Stimulated activated CD8-positive, alpha-beta memory T cell treated with anti-CD3 and anti-CD28 coated beads, Interleukin-7, amount 100 ng/mL, for 48 hours (primary cell): Measurements from ENCODE around the gene PXK.
A peak's percentile ranks its signal among the peaks of the same experiment; 100 is the strongest.

Experiments used
- DNase-seq, 2 donors: peaks; one replicate each; pipeline ENCODE4 v3.0.0-alpha.2; 2020; ENCODE audit warnings: low read depth in 1 of 2; ENCODE audit errors: extremely low read depth in 1 of 2

PXK gene

GRCh38 chr3:58459160-58459559 is 126.5 kb downstream of the PXK start:
- no peak for DNase-seq

GRCh38 chr3:58462829-58463180 is 130.1 kb downstream of the PXK start:
- no peak for DNase-seq

- DNase-seq: peak; percentile 57 to 88
Observed at GRCh38 chr3:58463181-58463941, 130.7 kb downstream of the PXK start.

- no peak for DNase-seq
Observed at GRCh38 chr3:58463942-58464271, 131.2 kb downstream of the PXK start.

DNA sequence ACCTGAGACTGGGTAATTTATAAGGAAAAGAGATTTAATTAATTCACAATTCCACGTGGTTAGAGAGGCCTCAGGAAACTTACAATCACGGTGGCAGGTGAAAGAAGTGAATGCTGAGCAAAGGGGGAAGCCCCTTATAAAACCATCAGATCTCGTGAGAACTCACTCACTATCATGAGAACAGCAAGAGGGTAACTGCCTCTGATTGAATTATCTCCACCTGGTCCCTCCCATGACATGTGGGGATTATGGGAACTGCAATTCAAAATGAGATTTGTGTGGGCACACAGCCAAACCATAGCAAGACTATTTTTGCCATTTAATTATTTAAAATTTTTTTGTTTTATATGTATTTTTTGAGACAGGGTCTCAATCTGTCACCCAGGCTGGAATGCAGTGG is 132.2 kb downstream of the PXK start:
- no peak for DNase-seq

GRCh38 chr3:58466899-58467563 is 134.3 kb downstream of the PXK start:
- DNase-seq: no peak

- no peak for DNase-seq
Observed at GRCh38 chr3:58469096-58469495, 136.4 kb downstream of the PXK start.

DNA sequence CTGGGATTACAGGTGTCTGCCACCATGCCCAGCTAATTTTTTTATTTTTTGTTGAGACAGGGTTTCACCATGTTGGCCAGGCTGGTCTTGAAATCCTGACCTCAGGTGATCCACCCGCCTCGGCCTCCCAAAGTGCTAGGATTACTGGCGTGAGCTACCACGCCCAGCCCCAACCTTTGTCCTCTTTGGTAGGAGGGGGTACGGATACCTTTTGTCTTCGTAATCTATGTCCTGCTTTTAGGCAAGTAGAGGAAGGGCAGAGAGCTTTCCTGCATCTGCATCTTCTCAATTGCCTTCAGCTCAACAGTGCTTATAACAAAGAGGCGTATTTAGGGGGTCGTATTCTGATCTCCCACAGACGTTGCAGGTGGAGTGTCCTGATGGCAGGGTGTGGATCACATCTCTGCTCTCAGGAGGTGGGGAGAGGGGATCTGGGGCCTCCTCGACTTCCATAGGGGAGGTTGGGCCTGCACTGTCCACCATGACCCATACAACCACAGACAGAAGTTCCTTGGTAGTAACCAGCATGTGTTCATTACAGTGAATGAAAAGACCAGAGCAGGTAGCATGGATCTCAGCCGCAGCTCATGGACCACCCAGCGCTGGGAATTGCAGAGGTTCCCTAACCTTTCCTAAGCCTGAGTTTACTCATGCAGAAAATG is 137.8 kb downstream of the PXK start:
- no peak for DNase-seq

GRCh38 chr3:58471025-58471887 is 138.6 kb downstream of the PXK start:
- peak; percentile 23 to 72 for DNase-seq

DNA sequence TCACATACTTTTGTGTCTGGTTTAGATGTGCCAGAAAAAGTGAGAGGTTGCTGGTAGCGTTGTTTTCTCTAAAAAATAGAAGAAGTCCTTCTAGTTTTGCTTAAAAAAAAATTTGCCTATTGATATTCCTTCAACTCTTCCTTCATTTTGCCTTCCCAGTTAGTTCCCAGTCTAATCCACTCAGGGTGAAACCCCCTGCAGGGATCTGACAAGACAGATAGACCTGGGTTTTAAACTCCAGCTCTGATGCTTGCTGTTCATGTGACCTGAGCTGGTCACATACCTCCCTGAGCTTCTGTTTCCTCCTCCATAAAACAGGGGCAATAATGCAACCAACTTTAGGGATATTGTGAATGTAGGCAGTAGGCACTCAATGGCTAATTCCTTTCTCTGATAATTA is 140.6 kb downstream of the PXK start:
- no peak for DNase-seq

DNA sequence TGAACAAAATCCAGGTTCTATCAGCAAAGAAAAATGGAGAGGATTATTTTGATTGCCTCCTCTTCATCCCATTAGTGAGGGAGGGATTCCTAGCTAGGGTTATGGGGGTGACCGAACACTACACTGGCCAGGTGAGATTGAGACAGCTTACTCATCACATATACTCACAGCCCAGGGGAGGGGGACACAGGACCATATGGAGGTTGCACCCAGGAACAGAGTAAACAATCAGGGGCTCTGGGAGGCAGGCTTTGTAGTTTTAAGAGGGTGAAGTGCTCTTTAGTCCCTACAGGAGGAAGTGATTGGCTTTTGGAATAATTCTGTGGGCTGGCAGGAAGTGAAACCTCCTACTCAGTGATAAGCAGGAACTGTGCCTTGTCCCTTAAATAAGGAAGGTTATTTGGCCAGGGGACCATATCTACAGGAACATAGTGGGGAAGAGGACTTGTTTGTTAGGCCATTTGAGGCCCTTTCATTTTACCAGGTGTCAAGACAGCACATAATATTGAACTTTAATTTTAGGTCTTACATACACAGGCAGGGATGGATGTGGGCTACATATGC is 141.7 kb downstream of the PXK start:
- DNase-seq: no peak

DNA sequence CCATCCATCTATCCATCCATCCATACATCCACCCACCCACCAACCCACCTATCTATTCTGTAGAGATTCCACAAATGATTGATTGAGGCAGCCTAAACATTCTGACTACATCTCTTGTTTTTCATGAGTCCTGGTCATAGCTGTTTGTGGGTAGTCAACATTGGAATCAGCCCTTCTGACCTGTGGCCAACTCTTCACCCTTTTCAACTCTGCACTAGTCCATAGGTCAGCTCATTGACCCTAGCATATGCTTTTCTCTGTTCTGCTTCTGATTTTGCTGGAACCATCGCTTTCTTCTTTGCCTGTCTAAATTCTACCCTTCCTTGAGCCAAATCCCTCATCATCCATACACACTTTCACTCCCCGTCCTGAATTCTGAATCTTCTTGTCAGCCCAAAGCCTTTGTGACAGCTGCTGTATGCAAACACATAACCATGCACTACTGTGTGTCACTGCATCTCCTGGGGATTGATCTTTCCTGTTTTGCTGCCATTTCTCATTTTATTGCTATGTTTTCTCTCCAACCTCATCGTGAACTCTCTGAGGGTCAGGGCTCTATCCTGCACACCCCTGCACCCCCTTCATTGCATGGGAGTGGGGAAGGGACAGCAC is 142.4 kb downstream of the PXK start:
- no peak for DNase-seq
